ENCODE measurements around the gene DOCK3. TPM values are rescaled to one million over a fixed set of nuclear protein-coding genes. Genes with fewer than 3 reads are reported as not detected.

Gene DOCK3
- polyA plus RNA-seq, 2 of the 4 experiments (the other 2 are of a cell fraction) = 0.40 to 0.46 TPM

- ChIA-PET POLR2A (no interaction called here), CTCF (interaction anchor here (1.1 to 2.5 kb wide), 2 partner anchors 9 to 283 kb away, joined by 3 to 14 read pairs; no protein-coding TSS in a partner anchor)
- ATAC-seq (no peak), DNase-seq (ENCODE audit: low read depth in 1 of 2, low spot score in 1 of 2) (no peak), FAIRE-seq (no peak)
- Histone ChIP-seq H3K27ac (no peak overlapping the region), H3K9me3 (no peaks in the 10 kb centered on the region), H3K4me2 (no peak overlapping the region), H3K4me1 (peaks cover under 1% of the 10 kb centered on the region; the same call in 1 of the 3 replicates), H3K4me3 (no peak overlapping the region)
- TF ChIP-seq HEYL (CRISPR knock-in tag; IDR thresholded peaks at IDR 0.05) (no peak), ELK1 (IDR thresholded peaks at IDR 0.05; ENCODE audit: low read depth, low read length) (no peak), JUN (IDR thresholded peaks at IDR 0.05) (no peak), RFX5 (IDR thresholded peaks at IDR 0.05) (no peak), GATA3 (IDR thresholded peaks at IDR 0.05; ENCODE audit: borderline replicate concordance) (no peak), PBX3 (IDR thresholded peaks at IDR 0.05) (no peak)
- 83% methylated on average over 8 of the region's 8 CpGs for WGBS (ENCODE audit: missing lambda C conversion rate)
These were observed 724.0 kb downstream of the DOCK3 start for GRCh38 chr3:51398595-51399310.

GRCh38 chr3:51400166-51400565 is 725.4 kb downstream of the DOCK3 start:
- 98% methylated on average over 4 of the region's 4 CpGs for whole genome bisulfite sequencing (ENCODE audit: missing lambda C conversion rate)
- FAIRE-seq = no peak
- no peak overlapping the region for H3K4me2 ChIP-seq
- DNase-seq (ENCODE audit: low read depth in 1 of 2, low spot score in 1 of 2) = no peak
- no peaks in the 10 kb centered on the region for H3K4me1 ChIP-seq
- ChIA-PET CTCF (interaction anchor here (2.5 kb wide), 1 partner anchor 11 kb away, joined by 14 read pairs; no protein-coding TSS in a partner anchor), POLR2A (no interaction called here)
- TF ChIP-seq BHLHE40 (IDR thresholded peaks at IDR 0.05; ENCODE audit: low read depth, low read length) (no peak), FOSB (CRISPR knock-in tag; IDR thresholded peaks at IDR 0.05) (no peak), HOXA7 (CRISPR knock-in tag; IDR thresholded peaks at IDR 0.05) (no peak), MAZ (IDR thresholded peaks at IDR 0.05; ENCODE audit: borderline replicate concordance, low read depth, low read length) (no peak), ZFP36 (IDR thresholded peaks at IDR 0.05; ENCODE audit: borderline replicate concordance, partially characterized antibody) (no peak), HDAC2 (IDR thresholded peaks at IDR 0.05) (no peak), PBX3 (IDR thresholded peaks at IDR 0.05) (no peak), NFE2L2 (conservative IDR thresholded peaks at IDR 0.05; ENCODE audit: low read length) (no peak), MAFK (IDR thresholded peaks at IDR 0.05; ENCODE audit: partially characterized antibody) (no peak), SMC3 (IDR thresholded peaks at IDR 0.05) (no peak)
- no peaks in the 10 kb centered on the region for H3K9me3 ChIP-seq
- H3K27ac ChIP-seq = no peak overlapping the region
- no peak for ATAC-seq
- H3K4me3 ChIP-seq = no peak overlapping the region

- no peak overlapping the region for H3K4me2 ChIP-seq
- ATAC-seq (no peak), DNase-seq (ENCODE audit: low read depth in 1 of 2, low spot score in 1 of 2) (no peak), FAIRE-seq (no peak)
- TF ChIP-seq NPAS2 (CRISPR knock-in tag; IDR thresholded peaks at IDR 0.05; ENCODE audit: borderline replicate concordance) = no peak
- TF ChIP-seq ESRRA (IDR thresholded peaks at IDR 0.05; ENCODE audit: borderline replicate concordance, low read length) = no peak
- TF ChIP-seq NFE2L2 (conservative IDR thresholded peaks at IDR 0.05; ENCODE audit: low read length) = no peak
- TF ChIP-seq RARB (CRISPR knock-in tag; IDR thresholded peaks at IDR 0.05) = no peak
- TF ChIP-seq GATA3 (IDR thresholded peaks at IDR 0.05; ENCODE audit: borderline replicate concordance) = no peak
- no peak for TF ChIP-seq ZNF302 (CRISPR knock-in tag; IDR thresholded peaks at IDR 0.05)
- no peak for TF ChIP-seq EHMT2 (IDR thresholded peaks at IDR 0.05; ENCODE audit: low read depth)
- no peak for TF ChIP-seq EHF (CRISPR knock-in tag; IDR thresholded peaks at IDR 0.05)
- H3K4me1 ChIP-seq = no peaks in the 10 kb centered on the region
- no peak overlapping the region for H3K27ac ChIP-seq
- no peaks in the 10 kb centered on the region for H3K9me3 ChIP-seq
- H3K4me3 ChIP-seq = no peak overlapping the region
- ChIA-PET POLR2A (no interaction called here), CTCF (interaction anchor here (1.0 to 2.4 kb wide), 2 partner anchors 12 to 33 kb away, joined by 3 to 8 read pairs; no protein-coding TSS in a partner anchor)
- WGBS (ENCODE audit: missing lambda C conversion rate) = 88% methylated on average over 4 of the region's 4 CpGs
These were observed 727.0 kb downstream of the DOCK3 start for GRCh38 chr3:51401735-51402134.

Data from A549 (cell line).